NCI-H460 (cell line): ENCODE data around the gene ZNF362. TPM values are rescaled to one million over a fixed set of nuclear protein-coding genes. Genes with fewer than 3 reads are reported as not detected.
"Not testable (repeated sequence)": the region's sequence is repeated elsewhere in the genome, so short reads cannot be mapped to it uniquely, and the experiment has no call there.

ENCODE experiments used
- DNase-seq: peaks from one replicate; pipeline ENCODE4 v3.0.0-alpha.2; 2016; ENCODE audit warnings: low read depth; ENCODE audit errors: extremely low read depth
- total RNA-seq: library from RNA; depleted of rRNA; stranded (reverse); fragments of >200 nt; shearing (Covaris generic); gene quantifications from 2 replicates; pipeline ENCODE4 v1.2.3, GENCODE V29; 2014

The ZNF362 gene
- total RNA-seq, 1 experiment from 2014 or later: 1.1 TPM

GRCh38 chr1:33282791-33283190, 26.5 kb downstream of the ZNF362 start:
- DNase-seq: no peak

- no peak for DNase-seq
These were observed 27.8 kb downstream of the ZNF362 start for GRCh38 chr1:33284049-33284448.

- no peak for DNase-seq
These were observed 30.3 kb downstream of the ZNF362 start for GRCh38 chr1:33286451-33287185.

GRCh38 chr1:33287317-33287716, 31.0 kb downstream of the ZNF362 start:
- DNase-seq: no peak

- no peak for DNase-seq
These were observed 32.9 kb downstream of the ZNF362 start for GRCh38 chr1:33288976-33289857.

- DNase-seq: no peak
These were observed 33.5 kb downstream of the ZNF362 start for GRCh38 chr1:33289858-33290154.

DNA sequence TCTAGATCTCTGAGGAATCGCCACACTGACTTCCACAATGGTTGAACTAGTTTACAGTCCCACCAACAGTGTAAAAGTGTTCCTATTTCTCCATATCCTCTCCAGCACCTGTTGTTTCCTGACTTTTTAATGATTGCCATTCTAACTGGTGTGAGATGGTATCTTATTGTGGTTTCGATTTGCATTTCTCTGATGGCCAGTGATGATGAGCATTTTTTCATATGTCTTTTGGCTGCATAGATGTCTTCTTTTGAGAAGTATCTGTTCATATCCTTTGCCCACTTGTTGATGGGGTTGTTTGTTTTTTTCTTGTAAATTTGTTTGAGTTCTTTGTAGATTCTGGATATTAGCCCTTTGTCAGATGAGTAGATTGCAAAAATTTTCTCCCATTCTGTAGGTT, 34.3 kb downstream of the ZNF362 start:
- not testable (repeated sequence) for DNase-seq

DNA sequence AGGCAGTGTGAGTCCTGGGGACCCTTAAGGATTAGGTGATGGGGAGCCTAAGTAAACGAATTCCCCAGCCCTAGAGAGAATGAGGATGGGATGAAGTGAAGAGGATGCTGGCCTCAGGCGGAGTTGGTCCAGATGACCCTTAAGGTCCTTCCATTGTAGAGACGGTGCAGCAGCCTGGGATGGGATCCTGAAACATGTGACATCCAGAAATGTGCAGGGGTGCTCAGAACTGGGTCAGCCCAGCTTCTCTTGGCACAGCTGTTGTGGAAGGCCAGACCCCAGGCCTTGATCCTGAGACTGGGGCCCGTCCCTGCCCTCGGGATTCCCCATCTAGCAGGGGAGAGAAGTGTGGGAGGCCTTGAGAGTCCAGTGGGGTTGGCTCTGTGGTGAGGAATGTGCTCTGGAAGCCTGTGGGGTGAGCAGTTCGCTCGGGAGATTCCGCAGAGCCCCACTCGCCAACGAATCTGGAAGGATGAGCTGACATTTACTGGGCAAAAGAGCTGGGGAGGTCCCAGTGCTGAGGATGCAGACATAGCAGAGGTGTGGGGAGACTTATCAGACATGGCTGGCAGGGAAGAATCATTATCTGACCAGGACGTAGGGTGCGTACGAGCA, 36.5 kb downstream of the ZNF362 start:
- DNase-seq: no peak

- no peak for DNase-seq
These were observed 38.0 kb downstream of the ZNF362 start for GRCh38 chr1:33294071-33295010.

DNA sequence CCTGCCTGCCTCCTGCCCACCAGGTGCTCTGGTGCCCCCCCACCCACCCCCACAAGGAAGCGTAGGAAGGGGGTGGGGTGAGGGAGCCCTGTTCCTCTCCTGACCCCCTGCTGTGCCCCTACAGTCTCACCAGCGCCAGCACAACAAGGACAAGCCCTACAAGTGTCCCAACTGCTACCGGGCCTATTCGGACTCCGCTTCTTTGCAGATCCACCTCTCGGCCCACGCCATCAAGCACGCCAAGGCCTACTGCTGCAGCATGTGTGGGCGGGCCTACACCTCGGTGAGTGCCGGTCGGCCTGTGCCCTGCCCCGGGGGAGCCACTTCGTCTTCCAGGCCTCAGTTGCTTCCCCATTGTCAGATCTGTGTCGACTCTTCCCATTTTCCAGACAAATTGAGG, 38.7 kb downstream of the ZNF362 start:
- DNase-seq: no peak

- DNase-seq: peak; percentile 67
These were observed 39.3 kb downstream of the ZNF362 start for GRCh38 chr1:33295450-33296081.

DNA sequence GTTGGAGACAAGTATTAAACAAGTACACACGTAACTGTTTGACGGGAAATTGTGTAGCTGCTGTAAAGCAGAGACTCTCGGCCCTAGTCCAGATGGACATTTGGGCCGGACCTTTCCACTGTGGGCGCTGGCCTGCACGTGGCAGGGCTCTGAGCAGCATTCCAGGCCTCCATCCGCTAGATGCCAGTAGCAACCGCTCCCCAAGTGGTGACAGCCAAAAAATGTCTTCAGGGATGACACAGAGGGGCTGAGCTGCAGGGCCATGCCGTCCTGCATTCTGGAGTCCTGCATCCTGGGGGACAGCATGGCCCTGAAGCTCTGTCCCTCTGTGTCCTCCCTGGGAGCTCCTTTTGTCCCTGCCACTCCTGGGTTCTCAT, 39.8 kb downstream of the ZNF362 start:
- DNase-seq: no peak

GRCh38 chr1:33296824-33297223, 40.5 kb downstream of the ZNF362 start:
- DNase-seq: no peak

GRCh38 chr1:33297911-33298622, 41.8 kb downstream of the ZNF362 start:
- no peak for DNase-seq

- DNase-seq: peak; percentile 55
These were observed 42.5 kb downstream of the ZNF362 start for GRCh38 chr1:33298623-33299277.

GRCh38 chr1:33299461-33300155, 43.3 kb downstream of the ZNF362 start:
- no peak for DNase-seq

DNA sequence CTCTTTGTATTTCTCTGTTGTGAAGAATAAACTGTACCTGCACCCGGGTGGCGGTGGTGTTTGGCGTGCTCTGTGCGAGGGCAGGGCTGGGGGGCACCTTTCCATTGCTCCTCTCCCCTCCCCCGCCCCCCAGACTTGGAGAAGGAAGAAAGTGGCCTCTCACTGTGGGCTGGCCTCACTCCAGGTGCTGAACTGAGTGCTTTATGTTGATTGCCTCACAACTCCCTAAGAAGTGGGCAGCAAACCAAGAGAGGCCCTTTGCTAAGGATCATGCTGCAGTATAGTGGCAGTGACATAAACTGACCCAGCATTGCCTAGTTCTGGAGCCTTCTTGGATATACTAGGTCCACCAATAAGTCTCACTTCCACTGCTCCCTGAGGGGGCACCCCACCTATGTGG, 44.4 kb downstream of the ZNF362 start:
- no peak for DNase-seq

DNA sequence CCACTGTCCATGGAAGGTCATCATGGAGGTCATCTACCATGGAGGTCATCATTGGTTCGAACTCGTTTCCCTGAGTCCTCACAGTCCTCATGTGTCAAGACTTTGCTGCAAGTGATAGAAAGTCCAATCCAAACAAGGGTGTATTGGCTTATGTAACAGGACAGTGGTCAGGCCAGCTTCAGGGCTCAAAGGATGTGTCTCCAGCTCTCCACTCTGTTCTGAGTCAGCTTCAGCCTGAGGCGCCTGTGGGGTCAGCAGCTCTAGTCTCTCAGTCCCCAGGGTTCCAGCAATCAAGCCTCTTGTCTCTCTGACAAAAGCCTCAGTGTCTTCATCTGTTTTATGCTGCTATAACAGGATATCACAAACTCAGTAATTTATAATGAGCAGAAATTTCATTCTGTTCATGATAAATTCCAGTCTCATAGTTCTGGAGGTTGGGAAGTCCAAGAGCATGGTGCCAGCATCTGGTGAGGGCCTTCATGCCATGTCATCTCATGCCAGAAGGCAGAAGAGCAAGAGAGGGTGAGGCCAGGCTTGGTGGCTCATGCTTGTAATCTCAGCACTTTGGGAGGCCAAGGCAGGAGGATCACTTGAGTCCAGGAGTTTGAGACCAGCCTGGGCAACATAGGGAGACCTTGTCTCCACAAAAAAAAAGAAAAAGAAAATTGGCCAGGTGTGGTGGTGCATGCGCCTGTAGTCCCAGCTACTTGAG, 45.1 kb downstream of the ZNF362 start:
- DNase-seq: no peak
